ENCODE measurements around the gene PVALEF. TPM values are rescaled to one million over a fixed set of nuclear protein-coding genes. Genes with fewer than 3 reads are reported as not detected.

PVALEF gene
- total and polyA plus RNA-seq, 2 of the 13 experiments (the other 11 are each of a cell fraction or from before 2014, with no cell fraction given): 0.18 TPM

DNA sequence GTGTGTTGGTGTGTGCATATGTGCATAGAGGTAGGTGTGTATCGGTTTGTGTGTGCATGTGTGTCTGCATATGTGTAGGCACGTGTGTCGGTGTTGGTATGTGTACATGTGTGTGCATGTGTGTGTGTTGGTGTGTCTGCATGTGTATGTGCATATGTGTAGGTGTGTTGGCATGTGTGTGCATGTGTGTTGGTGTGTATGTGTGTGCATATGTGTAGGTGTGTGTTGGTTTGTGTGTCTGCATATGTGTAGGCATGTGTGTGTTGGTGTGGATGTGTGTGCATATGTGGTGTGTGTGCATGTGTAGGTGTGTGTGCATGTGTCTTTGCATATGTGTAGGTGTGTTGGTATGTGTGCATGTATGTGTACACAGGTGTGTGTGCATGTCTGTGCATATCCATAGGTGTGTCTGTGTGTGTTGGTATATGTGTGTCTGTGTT is 4.6 kb downstream of the PVALEF start (continued):
- TF ChIP-seq ISL2 (CRISPR knock-in tag; IDR thresholded peaks at IDR 0.05) (no peak), PITX1 (CRISPR knock-in tag; IDR thresholded peaks at IDR 0.05) (peak; percentile 55; the same call in 1 of the 2 replicates), POLR2AphosphoS5 (IDR thresholded peaks at IDR 0.05; ENCODE audit: low read depth, low read length) (peak; percentile 58), KDM5B (CRISPR knock-in tag; IDR thresholded peaks at IDR 0.05; ENCODE audit: borderline replicate concordance) (no peak), ZFX (CRISPR knock-in tag; IDR thresholded peaks at IDR 0.05; ENCODE audit: low read depth) (no peak; the same call in 1 of the 2 replicates), ZKSCAN5 (CRISPR knock-in tag; IDR thresholded peaks at IDR 0.05) (no peak), ZNF207 (IDR thresholded peaks at IDR 0.05; ENCODE audit: borderline replicate concordance) (peak; percentile 93; the same call in 1 of the 2 replicates), RBM22 (optimal IDR thresholded peaks at IDR 0.05; ENCODE audit: low read length) (peak; percentile 80)
- TF ChIP-seq, protein P1, sequence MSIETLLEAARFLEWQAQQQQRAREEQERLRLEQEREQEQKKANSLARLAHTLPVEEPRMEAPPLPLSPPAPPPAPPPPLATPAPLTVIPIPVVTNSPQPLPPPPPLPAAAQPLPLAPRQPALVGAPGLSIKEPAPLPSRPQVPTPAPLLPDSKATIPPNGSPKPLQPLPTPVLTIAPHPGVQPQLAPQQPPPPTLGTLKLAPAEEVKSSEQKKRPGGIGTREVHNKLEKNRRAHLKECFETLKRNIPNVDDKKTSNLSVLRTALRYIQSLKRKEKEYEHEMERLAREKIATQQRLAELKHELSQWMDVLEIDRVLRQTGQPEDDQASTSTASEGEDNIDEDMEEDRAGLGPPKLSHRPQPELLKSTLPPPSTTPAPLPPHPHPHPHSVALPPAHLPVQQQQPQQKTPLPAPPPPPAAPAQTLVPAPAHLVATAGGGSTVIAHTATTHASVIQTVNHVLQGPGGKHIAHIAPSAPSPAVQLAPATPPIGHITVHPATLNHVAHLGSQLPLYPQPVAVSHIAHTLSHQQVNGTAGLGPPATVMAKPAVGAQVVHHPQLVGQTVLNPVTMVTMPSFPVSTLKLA (IDR thresholded peaks at IDR 0.05): peak; percentile 95
- TF ChIP-seq, protein P2, sequence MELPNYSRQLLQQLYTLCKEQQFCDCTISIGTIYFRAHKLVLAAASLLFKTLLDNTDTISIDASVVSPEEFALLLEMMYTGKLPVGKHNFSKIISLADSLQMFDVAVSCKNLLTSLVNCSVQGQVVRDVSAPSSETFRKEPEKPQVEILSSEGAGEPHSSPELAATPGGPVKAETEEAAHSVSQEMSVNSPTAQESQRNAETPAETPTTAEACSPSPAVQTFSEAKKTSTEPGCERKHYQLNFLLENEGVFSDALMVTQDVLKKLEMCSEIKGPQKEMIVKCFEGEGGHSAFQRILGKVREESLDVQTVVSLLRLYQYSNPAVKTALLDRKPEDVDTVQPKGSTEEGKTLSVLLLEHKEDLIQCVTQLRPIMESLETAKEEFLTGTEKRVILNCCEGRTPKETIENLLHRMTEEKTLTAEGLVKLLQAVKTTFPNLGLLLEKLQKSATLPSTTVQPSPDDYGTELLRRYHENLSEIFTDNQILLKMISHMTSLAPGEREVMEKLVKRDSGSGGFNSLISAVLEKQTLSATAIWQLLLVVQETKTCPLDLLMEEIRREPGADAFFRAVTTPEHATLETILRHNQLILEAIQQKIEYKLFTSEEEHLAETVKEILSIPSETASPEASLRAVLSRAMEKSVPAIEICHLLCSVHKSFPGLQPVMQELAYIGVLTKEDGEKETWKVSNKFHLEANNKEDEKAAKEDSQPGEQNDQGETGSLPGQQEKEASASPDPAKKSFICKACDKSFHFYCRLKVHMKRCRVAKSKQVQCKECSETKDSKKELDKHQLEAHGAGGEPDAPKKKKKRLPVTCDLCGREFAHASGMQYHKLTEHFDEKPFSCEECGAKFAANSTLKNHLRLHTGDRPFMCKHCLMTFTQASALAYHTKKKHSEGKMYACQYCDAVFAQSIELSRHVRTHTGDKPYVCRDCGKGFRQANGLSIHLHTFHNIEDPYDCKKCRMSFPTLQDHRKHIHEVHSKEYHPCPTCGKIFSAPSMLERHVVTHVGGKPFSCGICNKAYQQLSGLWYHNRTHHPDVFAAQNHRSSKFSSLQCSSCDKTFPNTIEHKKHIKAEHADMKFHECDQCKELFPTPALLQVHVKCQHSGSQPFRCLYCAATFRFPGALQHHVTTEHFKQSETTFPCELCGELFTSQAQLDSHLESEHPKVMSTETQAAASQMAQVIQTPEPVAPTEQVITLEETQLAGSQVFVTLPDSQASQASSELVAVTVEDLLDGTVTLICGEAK (IDR thresholded peaks at IDR 0.05): no peak
- TF ChIP-seq, protein P2 (CRISPR knock-in tag; IDR thresholded peaks at IDR 0.05): no peak
- TF ChIP-seq, protein P3, sequence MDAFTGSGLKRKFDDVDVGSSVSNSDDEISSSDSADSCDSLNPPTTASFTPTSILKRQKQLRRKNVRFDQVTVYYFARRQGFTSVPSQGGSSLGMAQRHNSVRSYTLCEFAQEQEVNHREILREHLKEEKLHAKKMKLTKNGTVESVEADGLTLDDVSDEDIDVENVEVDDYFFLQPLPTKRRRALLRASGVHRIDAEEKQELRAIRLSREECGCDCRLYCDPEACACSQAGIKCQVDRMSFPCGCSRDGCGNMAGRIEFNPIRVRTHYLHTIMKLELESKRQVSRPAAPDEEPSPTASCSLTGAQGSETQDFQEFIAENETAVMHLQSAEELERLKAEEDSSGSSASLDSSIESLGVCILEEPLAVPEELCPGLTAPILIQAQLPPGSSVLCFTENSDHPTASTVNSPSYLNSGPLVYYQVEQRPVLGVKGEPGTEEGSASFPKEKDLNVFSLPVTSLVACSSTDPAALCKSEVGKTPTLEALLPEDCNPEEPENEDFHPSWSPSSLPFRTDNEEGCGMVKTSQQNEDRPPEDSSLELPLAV (CRISPR knock-in tag; conservative IDR thresholded peaks at IDR 0.05; ENCODE audit: low read depth): 0 out of 2 replicates have a peak, but pooled peaks have one; percentile 32
- TF ChIP-seq, protein P4, sequence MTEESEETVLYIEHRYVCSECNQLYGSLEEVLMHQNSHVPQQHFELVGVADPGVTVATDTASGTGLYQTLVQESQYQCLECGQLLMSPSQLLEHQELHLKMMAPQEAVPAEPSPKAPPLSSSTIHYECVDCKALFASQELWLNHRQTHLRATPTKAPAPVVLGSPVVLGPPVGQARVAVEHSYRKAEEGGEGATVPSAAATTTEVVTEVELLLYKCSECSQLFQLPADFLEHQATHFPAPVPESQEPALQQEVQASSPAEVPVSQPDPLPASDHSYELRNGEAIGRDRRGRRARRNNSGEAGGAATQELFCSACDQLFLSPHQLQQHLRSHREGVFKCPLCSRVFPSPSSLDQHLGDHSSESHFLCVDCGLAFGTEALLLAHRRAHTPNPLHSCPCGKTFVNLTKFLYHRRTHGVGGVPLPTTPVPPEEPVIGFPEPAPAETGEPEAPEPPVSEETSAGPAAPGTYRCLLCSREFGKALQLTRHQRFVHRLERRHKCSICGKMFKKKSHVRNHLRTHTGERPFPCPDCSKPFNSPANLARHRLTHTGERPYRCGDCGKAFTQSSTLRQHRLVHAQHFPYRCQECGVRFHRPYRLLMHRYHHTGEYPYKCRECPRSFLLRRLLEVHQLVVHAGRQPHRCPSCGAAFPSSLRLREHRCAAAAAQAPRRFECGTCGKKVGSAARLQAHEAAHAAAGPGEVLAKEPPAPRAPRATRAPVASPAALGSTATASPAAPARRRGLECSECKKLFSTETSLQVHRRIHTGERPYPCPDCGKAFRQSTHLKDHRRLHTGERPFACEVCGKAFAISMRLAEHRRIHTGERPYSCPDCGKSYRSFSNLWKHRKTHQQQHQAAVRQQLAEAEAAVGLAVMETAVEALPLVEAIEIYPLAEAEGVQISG (CRISPR knock-in tag; IDR thresholded peaks at IDR 0.05): 0 out of 2 replicates have a peak, but pooled peaks have one; percentile 21
